GM12892 (cell line): ENCODE results near the gene PTPRR.

Experiments used
- POLR2A ChIP-seq: IDR thresholded peaks from 2 replicates; pipeline ENCODE4 v1.6.1; 2011; ENCODE audit warnings: low read depth, low read length, control low read depth
- TAF1 ChIP-seq: IDR thresholded peaks from 2 replicates; pipeline ENCODE4 v1.6.1; 2011; ENCODE audit warnings: low read depth, mild to moderate bottlenecking, control low read depth, low read length, borderline replicate concordance

GRCh38 chr12:70686299-70686698, 234.2 kb downstream of the PTPRR start:
- TF ChIP-seq POLR2A: no peak
- TF ChIP-seq TAF1: no peak
